Muscle of leg (tissue), 11 donors: ENCODE results near the gene COL5A1. TPM values are rescaled to one million over a fixed set of nuclear protein-coding genes. Genes with fewer than 3 reads are reported as not detected.

ENCODE experiments used
- DNase-seq: peaks from one replicate; pipeline ENCODE4 v3.0.0; 2013
- H3K27ac ChIP-seq: one replicate; pipeline ENCODE4 v1.5.1; 2013; ENCODE audit warnings: mild to moderate bottlenecking, low read length, control low read depth
- H3K27me3 ChIP-seq: one replicate; pipeline ENCODE4 v1.6.1; 2013; ENCODE audit warnings: low read length; ENCODE audit not compliant: control insufficient read depth, insufficient read depth
- H3K36me3 ChIP-seq: one replicate; pipeline ENCODE4 v1.6.1; 2013; ENCODE audit warnings: low read length; ENCODE audit not compliant: control insufficient read depth, insufficient read depth
- H3K4me1 ChIP-seq: one replicate; pipeline ENCODE4 v1.6.1; 2013; ENCODE audit warnings: low read length; ENCODE audit not compliant: control insufficient read depth, insufficient read depth
- H3K4me3 ChIP-seq: one replicate; pipeline ENCODE4 v1.5.1; 2013; ENCODE audit warnings: low read length, control low read depth
- H3K9me3 ChIP-seq: replicated peaks from 2 replicates; pipeline ENCODE4 v1.6.1; 2013; ENCODE audit warnings: low read depth, low read length; ENCODE audit not compliant: control insufficient read depth
- WGBS: methylation state at CpG from one replicate; pipeline ENCODE4 v1.1.5; 2013; ENCODE audit warnings: missing lambda C conversion rate; ENCODE audit not compliant: insufficient coverage; 5-methylcytosine and 5-hydroxymethylcytosine counted together
- polyA plus RNA-seq, 8 donors: library from polyadenylated mRNA; unstranded; fragments of 120-200 nt; gene quantifications; one replicate each; pipeline versions ENCODE4 v1.2.1 to v1.2.3, GENCODE V29; 2013; ENCODE audit warnings: inconsistent platforms in 1 of 8, low replicate concordance in 1 of 8; ENCODE audit not compliant: insufficient read length in 8 of 8, insufficient read depth in 1 of 8
- total RNA-seq: library from RNA; stranded (reverse); fragments of 120-200 nt; gene quantifications from one replicate; pipeline ENCODE4 v1.2.4, GENCODE V29; 2013

The COL5A1 gene
- total and polyA plus RNA-seq, 9 donors, result 293 to 921 (median 564) TPM

- Histone ChIP-seq H3K4me1 (peaks cover 49% of the 10 kb centered on the region), H3K27ac (no peak overlapping the region), H3K27me3 (no peaks in the 10 kb centered on the region), H3K4me3 (no peak overlapping the region), H3K9me3 (no peaks in the 10 kb centered on the region), H3K36me3 (peaks cover 62% of the 10 kb centered on the region)
- 86% methylated on average over 2 of the region's 17 CpGs for WGBS
- no peak for DNase-seq
These were observed 83.5 kb downstream of the COL5A1 start for GRCh38 chr9:134724912-134725604.

GRCh38 chr9:134725605-134725940 lies 84.0 kb downstream of the COL5A1 start:
- DNase-seq, result no peak
- H3K27me3 ChIP-seq, result no peaks in the 10 kb centered on the region
- H3K36me3 ChIP-seq, result peaks cover 62% of the 10 kb centered on the region
- no peak overlapping the region for H3K4me3 ChIP-seq
- peaks cover 54% of the 10 kb centered on the region for H3K4me1 ChIP-seq
- no peak overlapping the region for H3K27ac ChIP-seq
- WGBS, result no CpG with 5 or more reads among the region's 4 CpGs
- no peaks in the 10 kb centered on the region for H3K9me3 ChIP-seq

- H3K9me3 ChIP-seq, result no peaks in the 10 kb centered on the region
- no peak overlapping the region for H3K4me3 ChIP-seq
- no peaks in the 10 kb centered on the region for H3K27me3 ChIP-seq
- peaks cover 60% of the 10 kb centered on the region for H3K4me1 ChIP-seq
- DNase-seq, result no peak
- no peak overlapping the region for H3K27ac ChIP-seq
- WGBS, result 84% methylated on average over 4 of the region's 4 CpGs
- H3K36me3 ChIP-seq, result peaks cover 62% of the 10 kb centered on the region
These were observed 84.6 kb downstream of the COL5A1 start for GRCh38 chr9:134726026-134726721.

- Histone ChIP-seq H3K27ac (no peak overlapping the region), H3K27me3 (no peaks in the 10 kb centered on the region), H3K36me3 (peaks cover 63% of the 10 kb centered on the region), H3K4me1 (peaks cover 60% of the 10 kb centered on the region), H3K4me3 (no peak overlapping the region), H3K9me3 (no peaks in the 10 kb centered on the region)
- no peak for DNase-seq
- WGBS, result 91% methylated on average over 1 of the region's 1 CpG
These were observed 85.1 kb downstream of the COL5A1 start for GRCh38 chr9:134726722-134727034.

GRCh38 chr9:134728021-134728795 lies 86.6 kb downstream of the COL5A1 start:
- WGBS, result 88% methylated on average over 17 of the region's 29 CpGs
- H3K4me1 ChIP-seq, result peaks cover 52% of the 10 kb centered on the region
- H3K27ac ChIP-seq, result peak overlapping the region; percentile 3
- H3K27me3 ChIP-seq, result no peaks in the 10 kb centered on the region
- no peaks in the 10 kb centered on the region for H3K9me3 ChIP-seq
- H3K4me3 ChIP-seq, result no peak overlapping the region
- DNase-seq, result no peak
- H3K36me3 ChIP-seq, result peaks cover 71% of the 10 kb centered on the region

- DNase-seq, result no peak
- 72% methylated on average over 15 of the region's 28 CpGs for WGBS
- H3K27ac ChIP-seq, result no peak overlapping the region
- peaks cover 53% of the 10 kb centered on the region for H3K4me1 ChIP-seq
- H3K9me3 ChIP-seq, result no peaks in the 10 kb centered on the region
- H3K4me3 ChIP-seq, result no peak overlapping the region
- H3K36me3 ChIP-seq, result peaks cover 71% of the 10 kb centered on the region
- no peaks in the 10 kb centered on the region for H3K27me3 ChIP-seq
These were observed 87.3 kb downstream of the COL5A1 start for GRCh38 chr9:134728801-134729495.

- H3K4me1 ChIP-seq, result peaks cover 62% of the 10 kb centered on the region
- H3K27ac ChIP-seq, result peak overlapping the region; percentile 35
- 59% methylated on average over 19 of the region's 23 CpGs for WGBS
- no peak for DNase-seq
- no peaks in the 10 kb centered on the region for H3K27me3 ChIP-seq
- H3K4me3 ChIP-seq, result no peak overlapping the region
- no peaks in the 10 kb centered on the region for H3K9me3 ChIP-seq
- peaks cover 66% of the 10 kb centered on the region for H3K36me3 ChIP-seq
These were observed 88.6 kb downstream of the COL5A1 start for GRCh38 chr9:134730011-134730760.

- Histone ChIP-seq H3K4me3 (no peak overlapping the region), H3K36me3 (peaks cover 66% of the 10 kb centered on the region), H3K27ac (no peak overlapping the region), H3K4me1 (peaks cover 69% of the 10 kb centered on the region), H3K9me3 (no peaks in the 10 kb centered on the region), H3K27me3 (no peaks in the 10 kb centered on the region)
- WGBS, result 63% methylated on average over 21 of the region's 22 CpGs
- DNase-seq, result no peak
These were observed 89.3 kb downstream of the COL5A1 start for GRCh38 chr9:134730761-134731496.
